GM13977 (cell line): ENCODE measurements around the gene RAI14.
"Not testable (repeated sequence)": the region's sequence is repeated elsewhere in the genome, so short reads cannot be mapped to it uniquely, and the experiment has no call there.

Experiments used
- DNase-seq: peaks from one replicate; pipeline ENCODE4 v3.0.0; 2012; ENCODE audit warnings: low spot score
- in situ Hi-C: fragments of 300-500 bp; cut with MboI; formaldehyde crosslinking; loops from one replicate; pipeline ENCODE4 v1.12.0; 2022; ENCODE audit warnings: low sequenced_read_pairs, low pct_unique_long_range_greater_than_20kb, mixed read lengths, inconsistent platforms; ENCODE audit not compliant: unreplicated experiment
- TF ChIP-seq, protein P1 (sequence below): IDR thresholded peaks from 2 replicates; pipeline ENCODE4 v1.5.1; 2012; ENCODE audit warnings: mild to moderate bottlenecking, control low read depth; ENCODE audit not compliant: insufficient read depth; ENCODE audit errors: extremely low read depth, missing control alignments

The RAI14 gene

DNA sequence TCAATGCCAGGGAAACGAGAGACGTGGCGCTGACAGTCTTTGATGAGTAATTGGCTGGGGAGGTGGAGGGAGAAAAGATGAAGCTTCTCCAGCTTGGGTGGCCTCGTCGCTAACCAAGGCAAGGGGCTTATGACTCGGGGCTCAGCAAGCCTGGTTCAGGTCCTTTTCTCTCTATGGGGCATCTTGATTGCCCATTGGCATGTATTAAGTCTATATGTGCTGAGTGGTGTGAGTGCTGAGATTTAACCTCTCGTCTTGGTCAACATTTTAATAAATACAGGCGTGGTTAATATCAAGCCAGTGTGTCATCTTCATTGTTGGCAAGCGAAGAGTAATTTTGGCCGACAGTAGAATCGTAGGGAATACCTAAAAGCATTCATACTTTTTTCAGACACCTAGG lies 85.9 kb downstream of the RAI14 start:
- DNase-seq, result no peak
- TF ChIP-seq, protein P1, sequence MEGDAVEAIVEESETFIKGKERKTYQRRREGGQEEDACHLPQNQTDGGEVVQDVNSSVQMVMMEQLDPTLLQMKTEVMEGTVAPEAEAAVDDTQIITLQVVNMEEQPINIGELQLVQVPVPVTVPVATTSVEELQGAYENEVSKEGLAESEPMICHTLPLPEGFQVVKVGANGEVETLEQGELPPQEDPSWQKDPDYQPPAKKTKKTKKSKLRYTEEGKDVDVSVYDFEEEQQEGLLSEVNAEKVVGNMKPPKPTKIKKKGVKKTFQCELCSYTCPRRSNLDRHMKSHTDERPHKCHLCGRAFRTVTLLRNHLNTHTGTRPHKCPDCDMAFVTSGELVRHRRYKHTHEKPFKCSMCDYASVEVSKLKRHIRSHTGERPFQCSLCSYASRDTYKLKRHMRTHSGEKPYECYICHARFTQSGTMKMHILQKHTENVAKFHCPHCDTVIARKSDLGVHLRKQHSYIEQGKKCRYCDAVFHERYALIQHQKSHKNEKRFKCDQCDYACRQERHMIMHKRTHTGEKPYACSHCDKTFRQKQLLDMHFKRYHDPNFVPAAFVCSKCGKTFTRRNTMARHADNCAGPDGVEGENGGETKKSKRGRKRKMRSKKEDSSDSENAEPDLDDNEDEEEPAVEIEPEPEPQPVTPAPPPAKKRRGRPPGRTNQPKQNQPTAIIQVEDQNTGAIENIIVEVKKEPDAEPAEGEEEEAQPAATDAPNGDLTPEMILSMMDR, result no peak
- in situ Hi-C loops, result no loop called here

DNA sequence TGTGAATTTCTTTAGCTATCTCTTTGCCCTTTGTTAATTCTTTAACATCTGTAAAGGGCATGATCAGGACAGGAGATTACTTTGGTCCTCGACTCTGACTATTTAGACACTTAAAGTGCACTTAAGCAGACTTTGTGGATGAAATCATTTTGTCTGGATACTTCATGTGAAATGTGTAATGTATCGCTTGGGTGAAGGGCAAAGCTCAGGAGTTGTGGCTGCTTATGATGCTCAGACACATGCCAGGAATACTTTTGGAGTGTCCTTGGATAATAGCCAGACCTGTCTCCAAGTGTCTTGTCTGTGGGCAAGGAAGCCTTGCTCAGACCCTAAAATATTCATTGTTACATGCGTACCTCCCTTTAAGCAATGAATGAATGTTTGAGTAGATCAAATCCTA lies 87.8 kb downstream of the RAI14 start:
- TF ChIP-seq, protein P1, result no peak
- in situ Hi-C loops, result no loop called here

DNA sequence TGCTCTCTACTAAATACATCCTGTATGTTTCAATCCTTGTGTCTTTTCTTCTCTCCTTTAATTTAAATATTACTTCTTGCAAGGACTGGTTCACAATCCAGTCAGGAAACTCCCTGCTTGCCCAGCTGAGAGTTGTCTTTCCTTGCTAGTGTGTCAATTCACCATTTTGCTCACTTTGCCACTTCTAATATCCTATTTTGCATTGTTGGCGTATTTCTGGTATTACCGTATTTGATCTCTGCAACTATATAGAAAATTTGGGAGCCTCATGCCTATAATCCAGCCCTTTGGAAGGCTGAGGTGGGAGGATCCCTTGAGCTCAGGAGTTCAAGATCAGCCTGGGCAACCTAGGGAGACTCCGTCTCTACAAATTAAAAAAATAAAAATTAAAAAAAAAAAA lies 92.3 kb downstream of the RAI14 start:
- no peak for DNase-seq
- in situ Hi-C loops, result no loop called here
- TF ChIP-seq, protein P1, result no peak

More for the DNA sequence above, 87.8 kb downstream of the RAI14 start:
- DNase-seq, result no peak

DNA sequence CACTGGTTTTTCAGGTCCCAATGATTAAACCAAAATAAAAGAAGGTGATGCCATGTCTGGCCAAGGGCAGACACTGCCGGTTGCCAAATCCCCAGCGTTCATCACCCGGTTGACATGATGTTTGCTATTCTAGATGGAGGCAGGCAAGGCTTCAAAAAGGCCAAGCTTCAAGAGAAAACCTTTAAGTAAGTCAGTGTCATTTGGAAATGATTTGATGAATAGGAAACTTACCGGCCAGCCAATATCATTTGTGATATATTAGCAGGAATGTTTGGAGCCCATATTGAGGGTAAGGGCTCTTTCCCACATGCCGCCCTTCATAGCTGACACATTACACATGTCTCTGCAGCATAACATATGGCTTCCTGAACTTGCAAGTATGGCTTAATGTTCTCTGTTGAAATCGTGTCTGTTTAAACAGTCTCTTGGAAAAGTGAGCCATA lies 93.3 kb downstream of the RAI14 start:
- in situ Hi-C loops, result no loop called here
- DNase-seq, result no peak
- TF ChIP-seq, protein P1, result no peak

DNA sequence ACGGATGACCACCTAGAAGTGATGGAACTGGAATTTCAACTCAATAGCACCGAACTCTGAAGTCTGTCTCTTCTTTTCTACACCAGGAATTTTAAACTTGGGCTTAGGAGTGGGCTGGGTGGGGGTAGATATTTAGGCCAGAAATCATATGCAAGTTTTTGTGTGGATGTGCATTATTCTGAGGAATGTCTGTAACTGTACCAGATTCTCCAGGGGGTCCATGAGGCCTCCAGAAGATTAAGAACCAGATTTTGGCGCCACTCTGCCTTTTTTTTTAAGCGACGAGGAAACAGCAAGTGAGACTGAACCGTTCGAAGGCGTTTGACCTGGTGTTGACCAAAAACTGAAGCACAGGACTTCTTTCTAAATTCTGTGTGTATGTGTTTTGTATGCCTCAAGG lies 94.1 kb downstream of the RAI14 start:
- in situ Hi-C loops, result no loop called here
- no peak for DNase-seq
- TF ChIP-seq, protein P1, result no peak

DNA sequence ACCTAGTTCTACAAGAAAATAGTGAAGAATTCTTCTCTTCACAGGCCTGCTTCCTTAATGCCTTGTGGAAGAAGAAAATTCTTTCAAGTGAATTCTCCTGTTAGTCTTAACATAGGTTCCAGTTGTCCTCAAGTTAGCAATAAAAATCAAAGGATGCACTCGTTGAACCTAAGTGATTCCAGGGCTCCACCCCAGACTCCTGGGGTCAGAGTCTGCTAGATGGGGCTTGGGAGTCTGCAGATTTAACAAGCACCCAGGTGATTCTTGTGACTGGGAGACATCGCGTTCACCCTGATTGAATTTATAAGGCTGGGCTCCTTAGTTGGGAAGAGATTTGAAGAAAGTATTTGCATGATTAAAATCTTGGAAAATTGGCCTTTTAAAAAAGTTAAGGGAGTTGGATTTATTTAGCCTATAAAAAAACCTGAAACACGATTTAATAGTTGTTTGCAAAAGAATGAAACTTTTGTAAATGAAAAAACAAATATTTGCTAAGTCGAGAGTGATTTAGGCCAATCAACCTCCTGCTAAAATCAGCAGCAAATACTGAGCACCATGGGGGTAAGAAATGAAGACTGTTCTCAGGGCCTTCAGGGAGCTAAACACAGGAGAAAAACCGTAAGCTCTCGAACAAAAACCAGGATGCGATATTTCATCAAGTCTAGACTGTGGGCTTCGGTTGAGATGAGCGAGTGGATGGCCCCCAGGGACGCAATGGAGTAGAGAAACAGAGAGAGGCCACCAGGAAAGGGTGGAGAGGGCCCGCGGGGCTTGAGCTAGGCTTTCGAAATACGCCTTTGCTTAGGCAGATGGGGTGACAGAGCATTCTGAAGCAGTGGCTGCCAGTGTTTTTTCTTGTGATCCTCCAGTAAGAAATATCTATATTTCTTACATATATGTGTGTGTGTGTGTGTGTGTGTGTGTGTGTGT lies 95.9 kb downstream of the RAI14 start:
- TF ChIP-seq, protein P1, result no peak
- no peak for DNase-seq
- in situ Hi-C loops, result no loop called here

DNA sequence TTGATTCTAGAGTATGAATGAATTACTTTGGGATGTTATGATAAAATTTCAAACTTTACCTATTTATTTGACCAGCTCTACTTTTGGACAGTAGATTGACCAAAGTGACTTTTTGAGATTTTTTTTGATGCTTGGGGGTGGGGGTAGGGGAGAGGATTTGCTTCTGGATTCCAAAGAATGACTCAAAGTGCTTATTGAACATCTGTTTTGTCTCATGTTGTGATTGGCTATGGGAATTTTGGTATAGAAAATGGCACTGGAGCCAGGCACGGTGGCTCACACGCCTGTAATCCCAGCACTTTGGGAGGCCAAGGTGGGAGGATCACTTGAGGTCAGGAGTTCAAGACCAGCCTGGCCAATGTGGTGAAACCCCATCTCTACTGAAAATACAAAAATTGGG lies 97.1 kb downstream of the RAI14 start:
- in situ Hi-C loops, DNase-seq: not testable (repeated sequence)
